ENCODE results near the gene MAEL. TPM values are rescaled to one million over a fixed set of nuclear protein-coding genes. Genes with fewer than 3 reads are reported as not detected.
A peak's percentile ranks its signal among the peaks of the same experiment; 100 is the strongest.

MAEL gene
- total and polyA plus RNA-seq, 2 donors (not counting 1 experiment from before 2014, with no cell fraction given), result 0.04 TPM; not detected in 1

- Histone ChIP-seq H3K9ac (ENCODE audit: low read length) (no peak overlapping the region), H3K79me2 (ENCODE audit: control insufficient read depth, insufficient read depth, low read length) (no peaks in the 10 kb centered on the region), H2AFZ (ENCODE audit: insufficient read depth, low read depth, low read length, poor library complexity, severe bottlenecking) (no peak overlapping the region), H3K4me1 (ENCODE audit: control insufficient read depth in 2 of 2, insufficient read depth in 2 of 2, low read length in 2 of 2) (peaks cover 7 to 11% of the 10 kb centered on the region in 2 donors), H3K9me3 (ENCODE audit: control extremely low read depth in 1 of 3, control insufficient read depth in 2 of 3, insufficient read depth in 1 of 3, low read length in 2 of 3) (peaks cover 0 to 3% (median 0%) of the 10 kb centered on the region in 3 donors), H3K4me3 (ENCODE audit: control extremely low read depth in 1 of 5, extremely low read depth in 1 of 5, insufficient read depth in 1 of 5, low read depth in 2 of 5, low read length in 4 of 5) (no peak overlapping the region), H3K4me2 (replicated peaks; ENCODE audit: low read depth, low read length, poor library complexity, severe bottlenecking) (no peak overlapping the region), H3K27ac (ENCODE audit: low read length in 2 of 2) (no peak overlapping the region), H3K27me3 (replicated peaks in 1 of 4; ENCODE audit: control extremely low read depth in 1 of 4, control insufficient read depth in 3 of 4, insufficient read depth in 4 of 4, low read length in 3 of 4) (peaks cover 0 to 25% (median 20%) of the 10 kb centered on the region in 4 experiments), H3K36me3 (replicated peaks in 1 of 2; ENCODE audit: control extremely low read depth in 1 of 2, control insufficient read depth in 1 of 2, extremely low read depth in 1 of 2, insufficient read depth in 2 of 2, low read length in 1 of 2) (no peaks in the 10 kb centered on the region), H4K20me1 (ENCODE audit: control insufficient read depth, insufficient read depth, low read length, poor library complexity, severe bottlenecking) (no peaks in the 10 kb centered on the region)
- no peak overlapping the region for H3K4me3 Mint-ChIP-seq
- POLR2A ChIA-PET, result no interaction called here
- H3K4me1 Mint-ChIP-seq, result peaks cover 18% of the 10 kb centered on the region
- intact Hi-C loops (cut with micrococcal nuclease), result no loop called here
- DNase-seq (no peak), ATAC-seq (ENCODE audit: low read depth) (no peak)
- WGBS (ENCODE audit: insufficient coverage), result 13% methylated on average over 5 of the region's 5 CpGs
- TF ChIP-seq EZH2 (IDR thresholded peaks at IDR 0.05; ENCODE audit: borderline replicate concordance, insufficient read depth, low read depth, low read length, poor library complexity, severe bottlenecking) (no peak), CTCF (IDR thresholded peaks at IDR 0.05) (no peak)
- CTCF ChIA-PET, result interaction anchor here (1.0 kb wide), 1 partner anchor 114 kb away, joined by 3 read pairs; no protein-coding TSS in a partner anchor
- no peak overlapping the region for H3K27ac Mint-ChIP-seq
- H3K27me3 Mint-ChIP-seq, result peaks cover 31% of the 10 kb centered on the region
- no peaks in the 10 kb centered on the region for H3K9me3 Mint-ChIP-seq (ENCODE audit: insufficient read depth)
Measured at GRCh38 chr1:166944186-166944967, 44.7 kb upstream of the MAEL start.

- H3K4me2 ChIP-seq (replicated peaks; ENCODE audit: low read depth, low read length, poor library complexity, severe bottlenecking), result peak overlapping the region; percentile 65
- DNase-seq (peak; percentile 22), ATAC-seq (ENCODE audit: low read depth) (no peak)
- H3K4me3 Mint-ChIP-seq, result peak overlapping the region; percentile 37
- no peaks in the 10 kb centered on the region for H3K79me2 ChIP-seq (ENCODE audit: control insufficient read depth, insufficient read depth, low read length)
- peak overlapping the region in 3 of 5 experiments; percentile 6 to 17 (median 7) for H3K4me3 ChIP-seq (ENCODE audit: control extremely low read depth in 1 of 5, extremely low read depth in 1 of 5, insufficient read depth in 1 of 5, low read depth in 2 of 5, low read length in 4 of 5)
- no peak overlapping the region for H3K27ac ChIP-seq (ENCODE audit: low read length in 2 of 2)
- no peaks in the 10 kb centered on the region for H4K20me1 ChIP-seq (ENCODE audit: control insufficient read depth, insufficient read depth, low read length, poor library complexity, severe bottlenecking)
- peaks cover 51% of the 10 kb centered on the region for H3K27me3 Mint-ChIP-seq
- ChIA-PET CTCF (no interaction called here), POLR2A (no interaction called here)
- no peaks in the 10 kb centered on the region for H3K9me3 Mint-ChIP-seq (ENCODE audit: insufficient read depth)
- H3K9me3 ChIP-seq (ENCODE audit: control extremely low read depth in 1 of 3, control insufficient read depth in 2 of 3, insufficient read depth in 1 of 3, low read length in 2 of 3), result peaks cover 0 to 3% (median 0%) of the 10 kb centered on the region in 3 donors
- intact Hi-C loops (cut with micrococcal nuclease), result no loop called here
- H2AFZ ChIP-seq (ENCODE audit: insufficient read depth, low read depth, low read length, poor library complexity, severe bottlenecking), result peak overlapping the region; percentile 23
- H3K27me3 ChIP-seq (replicated peaks in 1 of 4; ENCODE audit: control extremely low read depth in 1 of 4, control insufficient read depth in 3 of 4, insufficient read depth in 4 of 4, low read length in 3 of 4), result peaks cover 0 to 37% (median 20%) of the 10 kb centered on the region in 4 experiments
- H3K9ac ChIP-seq (ENCODE audit: low read length), result peak overlapping the region; percentile 46
- H3K27ac Mint-ChIP-seq, result no peak overlapping the region
- 6% methylated on average over 44 of the region's 44 CpGs for WGBS (ENCODE audit: insufficient coverage)
- peaks cover 7 to 11% of the 10 kb centered on the region in 2 donors for H3K4me1 ChIP-seq (ENCODE audit: control insufficient read depth in 2 of 2, insufficient read depth in 2 of 2, low read length in 2 of 2)
- TF ChIP-seq EZH2 (IDR thresholded peaks at IDR 0.05; ENCODE audit: borderline replicate concordance, insufficient read depth, low read depth, low read length, poor library complexity, severe bottlenecking) (peak; percentile 32), CTCF (IDR thresholded peaks at IDR 0.05) (no peak)
- H3K4me1 Mint-ChIP-seq, result peaks cover 14% of the 10 kb centered on the region
- no peaks in the 10 kb centered on the region for H3K36me3 ChIP-seq (replicated peaks in 1 of 2; ENCODE audit: control extremely low read depth in 1 of 2, control insufficient read depth in 1 of 2, extremely low read depth in 1 of 2, insufficient read depth in 2 of 2, low read length in 1 of 2)
Measured at GRCh38 chr1:166947398-166948043, 41.6 kb upstream of the MAEL start.

All from B cell (primary cell).